K562 (cell line): ENCODE results near the gene RHOF. TPM values are rescaled to one million over a fixed set of nuclear protein-coding genes. Genes with fewer than 3 reads are reported as not detected.

Experiments
- ARID2 ChIP-seq: fragments of 450-650 bp; IDR thresholded peaks from 2 replicates; pipeline ENCODE4 v1.6.1; 2017; ENCODE audit warnings: antibody characterized with exemption, mild to moderate bottlenecking
- CLOCK ChIP-seq: fragments of 250-450 bp; sonication (Bioruptor Pico); IDR thresholded peaks from 2 replicates; pipeline ENCODE4 v1.4.0; 2020; ENCODE audit warnings: mild to moderate bottlenecking, moderate library complexity, borderline replicate concordance
- CTCFL ChIP-seq: IDR thresholded peaks from 2 replicates; pipeline ENCODE4 v1.6.1; 2011; ENCODE audit warnings: borderline replicate concordance, low read depth, mild to moderate bottlenecking, moderate library complexity, low read length; ENCODE audit not compliant: insufficient read depth, poor library complexity, severe bottlenecking
- EP400 ChIP-seq: fragments of 450-650 bp; IDR thresholded peaks from 2 replicates; pipeline ENCODE4 v1.6.1; 2017; ENCODE audit warnings: antibody characterized with exemption, mild to moderate bottlenecking, moderate library complexity
- KAT2B ChIP-seq: IDR thresholded peaks from one replicate; pipeline ENCODE4 v1.6.1; 2012; ENCODE audit warnings: low read depth, mild to moderate bottlenecking, control low read depth, inconsistent platforms, low read length, moderate library complexity
- KAT8 ChIP-seq: fragments of 450-650 bp; IDR thresholded peaks from 2 replicates; pipeline ENCODE4 v1.6.1; 2016; ENCODE audit warnings: low read depth, mild to moderate bottlenecking
- PHF21A ChIP-seq: fragments of 450-650 bp; IDR thresholded peaks from 2 replicates; pipeline ENCODE4 v1.6.1; 2017; ENCODE audit warnings: low read depth, borderline replicate concordance
- SFPQ ChIP-seq: fragments of 200-400 bp; formaldehyde crosslinking; IDR thresholded peaks from 2 replicates; pipeline ENCODE4 v1.6.1; 2017; ENCODE audit warnings: mild to moderate bottlenecking, low read depth, low read length, moderate library complexity
- SNIP1 ChIP-seq: fragments of 450-650 bp; IDR thresholded peaks from 2 replicates; pipeline ENCODE4 v1.7.1; 2017; ENCODE audit warnings: low read depth, mild to moderate bottlenecking
- THAP12 ChIP-seq: fragments of 250-450 bp; sonication (Bioruptor Pico); IDR thresholded peaks from 2 replicates; pipeline ENCODE4 v1.9.0; 2021; ENCODE audit warnings: mild to moderate bottlenecking, inconsistent platforms
- USF1 ChIP-seq: sonication (generic); formaldehyde crosslinking; IDR thresholded peaks from 2 replicates; pipeline ENCODE4 v1.9.0; 2022; ENCODE audit warnings: mild to moderate bottlenecking, missing genetic modification reagents
- VEZF1 ChIP-seq: fragments of 200-800 bp; sonication (Bioruptor generic); IDR thresholded peaks from 2 replicates; pipeline ENCODE4 v1.6.1; 2017; ENCODE audit warnings: missing genetic modification characterization, missing compliant biosample characterization
- XRCC3 ChIP-seq: fragments of 450-650 bp; IDR thresholded peaks from 2 replicates; pipeline ENCODE4 v1.6.1; 2017; ENCODE audit warnings: mild to moderate bottlenecking, moderate library complexity
- ZNF316 ChIP-seq: fragments of 450-650 bp; IDR thresholded peaks from 2 replicates; pipeline ENCODE4 v1.6.1; 2016
- ZNF699 ChIP-seq: fragments of 250-450 bp; sonication (Bioruptor Pico); IDR thresholded peaks from 2 replicates; pipeline ENCODE4 v1.8.0; 2021; ENCODE audit warnings: mild to moderate bottlenecking, moderate library complexity; ENCODE audit not compliant: insufficient replicate concordance
- polyA plus RNA-seq, 8 experiments: library from polyadenylated mRNA; depleted of rRNA in 4 of 8; stranded (reverse) in 5 of 8; unstranded in 3 of 8; fragments of >200 nt; fragmentation: Nextera tagmentation in 2 of 8; fragmentation: Illumina TruSeq in 1 of 8; extraction: Ambion mirVana in 2 of 8; extraction: Trizol in 1 of 8; gene quantifications; 2 replicates each; pipeline versions ENCODE4 v1.2.1 to v1.2.3, GENCODE V29; 2011 to 2014; ENCODE audit warnings: inconsistent platforms in 1 of 8, missing spikeins in 1 of 8
- total RNA-seq, 7 experiments: library from RNA; depleted of rRNA in 6 of 7; stranded (reverse); fragments of >200 nt in 6 of 7; fragmentation: Illumina TruSeq in 2 of 7; extraction: Trizol in 2 of 7; gene quantifications; 2 replicates each; pipeline versions ENCODE4 v1.2.1 to v1.2.3, GENCODE V29; 2011 to 2021; ENCODE audit warnings: low replicate concordance in 1 of 7

RHOF gene
- total and polyA plus RNA-seq, 9 of the 15 experiments (the other 6 are each of a cell fraction or from before 2014, with no cell fraction given), result 0.13 to 10.1 (median 4.0) TPM

GRCh38 chr12:121748571-121749265, 44.8 kb downstream of the RHOF start (continued):
- TF ChIP-seq THAP12 (CRISPR knock-in tag), result no peak
- TF ChIP-seq USF1, result peak; percentile 57; the same call in 1 of the 2 replicates
- no peak for TF ChIP-seq CTCFL
- peak; percentile 74 for TF ChIP-seq ZNF316
- TF ChIP-seq ARID2, result no peak
- TF ChIP-seq SFPQ, result no peak
- TF ChIP-seq KAT8, result no peak
- TF ChIP-seq CLOCK (CRISPR knock-in tag), result no peak
- peak; percentile 84 for TF ChIP-seq VEZF1
- 0 out of 2 replicates have a peak, but pooled peaks have one; percentile 24 for TF ChIP-seq SNIP1
- no peak for TF ChIP-seq XRCC3
- TF ChIP-seq KAT2B, result no peak
- no peak for TF ChIP-seq ZNF699 (CRISPR knock-in tag)
- TF ChIP-seq EP400, result peak; percentile 73
- TF ChIP-seq PHF21A, result no peak
